Spinal cord (tissue), 10 donors: ENCODE results near the gene SLIT1. TPM values are rescaled to one million over a fixed set of nuclear protein-coding genes. Genes with fewer than 3 reads are reported as not detected.

Source experiments
- DNase-seq, 6 donors: peaks; one replicate each; pipeline versions ENCODE4 v3.0.0 to v3.0.0-alpha.2; 2013 to 2015; ENCODE audit warnings: low spot score in 6 of 6, low read depth in 4 of 6
- H3K27ac ChIP-seq: one replicate; pipeline ENCODE4 v1.5.1; 2013; ENCODE audit warnings: low read depth, low read length, control low read depth
- H3K27me3 ChIP-seq: one replicate; pipeline ENCODE4 v1.6.1; 2013; ENCODE audit warnings: low read length; ENCODE audit not compliant: control insufficient read depth, insufficient read depth
- H3K36me3 ChIP-seq: one replicate; pipeline ENCODE4 v1.6.1; 2013; ENCODE audit warnings: low read length; ENCODE audit not compliant: control insufficient read depth, insufficient read depth
- H3K4me1 ChIP-seq: one replicate; pipeline ENCODE4 v1.6.1; 2013; ENCODE audit warnings: low read length; ENCODE audit not compliant: control insufficient read depth, insufficient read depth
- H3K4me3 ChIP-seq: one replicate; pipeline ENCODE4 v1.5.1; 2013; ENCODE audit warnings: low read depth, low read length, control low read depth
- H3K9me3 ChIP-seq: one replicate; pipeline ENCODE4 v1.6.1; 2013; ENCODE audit warnings: low read length; ENCODE audit not compliant: control insufficient read depth, insufficient read depth
- WGBS: methylation state at CpG from one replicate; pipeline ENCODE4 v1.1.5; 2013; ENCODE audit warnings: missing lambda C conversion rate; ENCODE audit not compliant: insufficient coverage; 5-methylcytosine and 5-hydroxymethylcytosine counted together
- polyA plus RNA-seq, 2 donors: library from polyadenylated mRNA; unstranded; fragments of 120-200 nt; gene quantifications; one replicate each; pipeline ENCODE4 v1.2.1, GENCODE V29; 2013; ENCODE audit not compliant: insufficient read length in 2 of 2
- total RNA-seq, 2 donors: library from RNA; depleted of rRNA in 1 of 2; stranded (reverse); fragments of 120-200 nt in 1 of 2; fragments of >200 nt in 1 of 2; gene quantifications; one replicate each; pipeline versions ENCODE4 v1.2.3 to v1.2.4, GENCODE V29; 2013 to 2014
- donor health status: healthy.

Gene SLIT1
- total and polyA plus RNA-seq, 4 donors = 23.1 to 237 (median 122) TPM

GRCh38 chr10:97207131-97207530, 21.4 kb upstream of the SLIT1 start:
- Histone ChIP-seq H3K36me3 (no peaks in the 10 kb centered on the region), H3K4me3 (no peak overlapping the region), H3K4me1 (peaks cover 8% of the 10 kb centered on the region), H3K27ac (no peak overlapping the region), H3K27me3 (no peaks in the 10 kb centered on the region), H3K9me3 (no peaks in the 10 kb centered on the region)
- no peak for DNase-seq
- WGBS = 91% methylated on average over 3 of the region's 6 CpGs

GRCh38 chr10:97204826-97205679, 19.3 kb upstream of the SLIT1 start:
- H3K4me3 ChIP-seq = no peak overlapping the region
- H3K36me3 ChIP-seq = no peaks in the 10 kb centered on the region
- no peak for DNase-seq
- H3K9me3 ChIP-seq = no peaks in the 10 kb centered on the region
- no peak overlapping the region for H3K27ac ChIP-seq
- peaks cover 8% of the 10 kb centered on the region for H3K4me1 ChIP-seq
- 88% methylated on average over 14 of the region's 14 CpGs for WGBS
- no peaks in the 10 kb centered on the region for H3K27me3 ChIP-seq

GRCh38 chr10:97203220-97203619, 17.5 kb upstream of the SLIT1 start:
- peaks cover 14% of the 10 kb centered on the region for H3K4me1 ChIP-seq
- no peak for DNase-seq
- no peak overlapping the region for H3K4me3 ChIP-seq
- no peak overlapping the region for H3K27ac ChIP-seq
- H3K27me3 ChIP-seq = no peaks in the 10 kb centered on the region
- H3K36me3 ChIP-seq = no peaks in the 10 kb centered on the region
- H3K9me3 ChIP-seq = no peaks in the 10 kb centered on the region
- 77% methylated on average over 6 of the region's 7 CpGs for WGBS

GRCh38 chr10:97200616-97201015, 14.9 kb upstream of the SLIT1 start:
- no CpG with 5 or more reads among the region's 6 CpGs for WGBS
- Histone ChIP-seq H3K9me3 (no peaks in the 10 kb centered on the region), H3K27me3 (peaks cover 2% of the 10 kb centered on the region), H3K27ac (no peak overlapping the region), H3K4me1 (peaks cover 20% of the 10 kb centered on the region), H3K4me3 (no peak overlapping the region), H3K36me3 (no peaks in the 10 kb centered on the region)
- no peak for DNase-seq

GRCh38 chr10:97199152-97199551, 13.4 kb upstream of the SLIT1 start:
- peaks cover 21% of the 10 kb centered on the region for H3K4me1 ChIP-seq
- no peaks in the 10 kb centered on the region for H3K36me3 ChIP-seq
- H3K27ac ChIP-seq = no peak overlapping the region
- 69% methylated on average over 3 of the region's 3 CpGs for WGBS
- peaks cover 4% of the 10 kb centered on the region for H3K27me3 ChIP-seq
- DNase-seq = no peak
- H3K4me3 ChIP-seq = no peak overlapping the region
- no peaks in the 10 kb centered on the region for H3K9me3 ChIP-seq

GRCh38 chr10:97197030-97197500, 11.3 kb upstream of the SLIT1 start:
- peaks cover 4% of the 10 kb centered on the region for H3K27me3 ChIP-seq
- no peak overlapping the region for H3K4me3 ChIP-seq
- H3K36me3 ChIP-seq = no peaks in the 10 kb centered on the region
- H3K4me1 ChIP-seq = peaks cover 21% of the 10 kb centered on the region
- H3K27ac ChIP-seq = no peak overlapping the region
- no peak for DNase-seq
- WGBS = 100% methylated on average over 1 of the region's 7 CpGs
- H3K9me3 ChIP-seq = no peaks in the 10 kb centered on the region

- peak in 2 of 6 donors; percentile 81 to 91 for DNase-seq
- peaks cover 4% of the 10 kb centered on the region for H3K27me3 ChIP-seq
- WGBS = 4% methylated on average over 55 of the region's 56 CpGs
These were observed 10.7 kb upstream of the SLIT1 start for GRCh38 chr10:97196223-97197029.

GRCh38 chr10:97195706-97196222, 10.0 kb upstream of the SLIT1 start:
- DNase-seq = no peak
- Histone ChIP-seq H3K27me3 (peaks cover 4% of the 10 kb centered on the region), H3K9me3 (no peaks in the 10 kb centered on the region), H3K36me3 (no peaks in the 10 kb centered on the region), H3K4me3 (peak overlapping the region; percentile 52), H3K4me1 (peaks cover 23% of the 10 kb centered on the region), H3K27ac (no peak overlapping the region)
- 21% methylated on average over 11 of the region's 11 CpGs for WGBS

More at GRCh38 chr10:97196223-97197029, 10.7 kb upstream of the SLIT1 start:
- H3K36me3 ChIP-seq = no peaks in the 10 kb centered on the region
- peak overlapping the region; percentile 55 for H3K27ac ChIP-seq
- no peaks in the 10 kb centered on the region for H3K9me3 ChIP-seq
- H3K4me3 ChIP-seq = peak overlapping the region; percentile 52
- peaks cover 23% of the 10 kb centered on the region for H3K4me1 ChIP-seq

- H3K36me3 ChIP-seq = no peaks in the 10 kb centered on the region
- no peaks in the 10 kb centered on the region for H3K9me3 ChIP-seq
- peaks cover 39% of the 10 kb centered on the region for H3K4me1 ChIP-seq
- H3K4me3 ChIP-seq = no peak overlapping the region
- 95% methylated on average over 4 of the region's 5 CpGs for WGBS
- DNase-seq = no peak
- H3K27me3 ChIP-seq = peaks cover 5% of the 10 kb centered on the region
- no peak overlapping the region for H3K27ac ChIP-seq
These were observed 7.2 kb upstream of the SLIT1 start for GRCh38 chr10:97192952-97193435.
